Stimulated activated CD8-positive, alpha-beta memory T cell treated with anti-CD3 and anti-CD28 coated beads, Interleukin-12 subunit alpha, Interleukin-12 subunit beta, amount 100 ng/mL, for 24 hours (primary cell): ENCODE results near the gene TEX10.
"Not testable (repeated sequence)": the region's sequence is repeated elsewhere in the genome, so short reads cannot be mapped to it uniquely, and the experiment has no call there.

Experiments
- DNase-seq: peaks from one replicate; pipeline ENCODE4 v3.0.0-alpha.2; 2020; ENCODE audit errors: extremely low read depth

The TEX10 gene

DNA sequence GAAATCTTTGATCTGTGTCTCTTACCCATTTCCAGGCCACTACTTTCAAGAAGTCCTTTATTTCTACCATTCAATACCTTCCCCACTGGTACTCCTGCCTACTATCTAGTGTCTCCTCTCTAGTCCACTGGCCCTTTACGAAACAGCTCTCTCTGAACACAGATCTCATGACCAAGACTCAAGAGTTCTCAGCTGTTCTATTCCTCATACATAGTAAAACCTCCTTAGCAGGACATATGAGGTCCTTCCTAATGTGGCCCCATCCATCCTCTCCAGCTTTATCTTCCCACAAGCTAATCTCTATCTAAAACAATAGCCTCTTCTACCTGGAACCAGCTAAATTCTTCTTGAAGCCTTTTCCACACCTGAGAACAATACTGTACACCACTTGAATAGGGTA lies 2.6 kb downstream of the TEX10 start:
- DNase-seq: no peak

GRCh38 chr9:100346836-100347235 lies 5.9 kb downstream of the TEX10 start:
- no peak for DNase-seq

DNA sequence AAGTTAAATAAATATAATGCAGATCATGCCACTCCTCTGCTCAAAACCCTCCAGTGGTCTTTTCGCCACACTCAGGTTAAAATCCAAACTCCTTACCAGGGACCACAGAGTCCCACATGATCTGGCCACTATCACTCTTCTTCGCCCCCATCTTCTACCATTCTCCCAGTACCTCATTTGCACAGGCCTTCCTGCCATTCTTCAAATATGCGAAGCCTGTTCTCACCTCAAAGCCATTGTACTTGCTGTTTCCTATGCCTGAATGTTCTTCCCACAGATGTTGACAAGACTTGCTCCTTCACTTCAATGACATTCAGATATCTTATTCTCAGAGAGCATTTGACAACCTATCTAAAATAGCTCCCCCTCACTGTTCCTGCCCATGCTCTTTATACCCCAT lies 10.9 kb downstream of the TEX10 start:
- no peak for DNase-seq

DNA sequence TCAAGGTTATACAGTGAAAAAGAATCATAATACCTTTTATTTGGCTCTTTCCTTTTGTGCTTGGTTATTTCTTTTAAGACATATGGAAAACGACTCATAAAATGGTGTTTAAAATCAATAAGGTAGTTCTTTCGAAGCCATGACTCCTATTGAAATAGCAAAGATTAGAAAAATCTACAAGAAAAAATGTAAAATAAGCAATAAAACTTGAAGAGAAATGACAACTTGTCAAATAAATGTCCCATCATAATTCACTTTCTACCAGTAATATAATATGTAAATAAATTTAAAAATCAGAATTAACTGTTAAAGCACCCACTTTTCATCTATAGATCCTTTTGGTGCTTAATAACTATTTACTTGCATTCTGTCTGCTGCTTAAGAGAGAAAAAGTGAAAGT lies 12.5 kb downstream of the TEX10 start:
- no peak for DNase-seq

DNA sequence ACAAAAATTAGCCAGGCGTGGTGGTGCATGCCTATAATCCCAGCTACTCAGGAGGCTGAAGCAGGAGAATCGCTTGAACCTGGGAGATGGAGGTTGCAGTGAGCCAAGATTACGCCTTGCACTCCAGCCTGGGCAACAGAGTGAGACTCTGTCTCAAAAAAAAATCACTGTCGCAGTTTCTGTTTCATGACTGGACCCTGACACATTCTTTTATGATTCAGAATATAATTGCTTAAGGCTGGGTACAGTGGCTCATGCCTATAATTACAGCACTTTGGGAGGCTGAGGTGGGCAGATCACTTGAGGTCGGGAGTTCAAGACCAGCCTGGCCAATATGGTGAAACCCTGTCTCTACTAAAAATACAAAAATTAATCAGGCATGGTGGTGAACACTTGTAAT lies 14.0 kb downstream of the TEX10 start:
- not testable (repeated sequence) for DNase-seq

GRCh38 chr9:100324594-100325200 lies 28.0 kb downstream of the TEX10 start:
- DNase-seq: no peak

GRCh38 chr9:100322954-100323536 lies 29.7 kb downstream of the TEX10 start:
- DNase-seq: no peak

- no peak for DNase-seq
Observed at GRCh38 chr9:100317706-100318105, 35.0 kb downstream of the TEX10 start.

- DNase-seq: no peak
Observed at GRCh38 chr9:100315561-100315960, 37.2 kb downstream of the TEX10 start.

DNA sequence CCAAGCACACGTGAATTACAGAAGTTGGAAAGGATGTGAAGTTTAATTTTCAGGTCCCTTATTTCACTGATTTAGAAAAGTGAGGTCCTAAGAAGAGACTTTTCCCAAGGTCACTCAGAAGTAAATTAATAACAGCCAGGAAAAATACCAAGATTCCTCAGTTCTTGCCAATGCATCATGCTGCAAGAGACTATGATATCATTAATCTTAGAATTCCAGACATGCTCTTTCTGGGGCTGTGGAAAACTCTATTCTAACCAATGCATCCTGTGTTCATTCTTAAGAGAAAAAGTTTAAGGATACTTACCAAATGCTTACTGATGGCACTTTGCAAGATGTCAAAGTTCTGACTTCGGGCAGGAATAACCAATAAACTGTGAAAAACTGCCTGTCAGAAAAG lies 42.8 kb downstream of the TEX10 start:
- no peak for DNase-seq

DNA sequence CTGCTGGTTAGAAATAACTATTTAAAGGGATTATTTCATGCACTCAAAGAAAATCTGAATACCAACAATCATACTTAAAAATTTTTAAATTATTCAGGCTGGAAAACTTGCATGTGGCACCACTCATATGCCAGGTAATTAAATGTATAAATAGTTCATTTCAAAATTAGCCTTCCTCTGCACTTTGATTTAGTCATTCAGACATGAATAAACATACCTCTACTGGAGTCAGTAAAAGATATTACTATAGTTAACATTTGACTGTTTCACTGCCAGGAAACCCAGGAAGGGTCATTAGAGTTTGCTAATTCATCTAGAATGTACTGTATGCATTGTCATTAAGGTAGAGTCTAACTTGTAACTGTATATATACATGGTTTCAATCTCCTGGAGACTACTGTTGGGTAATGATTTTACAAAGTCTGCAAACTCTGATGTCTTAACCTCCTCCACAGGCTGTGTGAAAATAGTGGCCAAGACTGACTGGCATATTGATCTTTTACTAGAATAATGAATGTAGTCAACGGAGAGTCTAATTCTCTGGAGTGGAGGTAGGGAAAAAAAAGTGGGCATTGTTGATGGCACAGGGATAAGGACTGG lies 43.7 kb downstream of the TEX10 start:
- DNase-seq: no peak

GRCh38 chr9:100307080-100307479 lies 45.7 kb downstream of the TEX10 start:
- no peak for DNase-seq

- no peak for DNase-seq
Observed at GRCh38 chr9:100306283-100306682, 46.5 kb downstream of the TEX10 start.

- DNase-seq: no peak
Observed at GRCh38 chr9:100303747-100304146, 49.0 kb downstream of the TEX10 start.

GRCh38 chr9:100298378-100298777 lies 54.4 kb downstream of the TEX10 start:
- no peak for DNase-seq

DNA sequence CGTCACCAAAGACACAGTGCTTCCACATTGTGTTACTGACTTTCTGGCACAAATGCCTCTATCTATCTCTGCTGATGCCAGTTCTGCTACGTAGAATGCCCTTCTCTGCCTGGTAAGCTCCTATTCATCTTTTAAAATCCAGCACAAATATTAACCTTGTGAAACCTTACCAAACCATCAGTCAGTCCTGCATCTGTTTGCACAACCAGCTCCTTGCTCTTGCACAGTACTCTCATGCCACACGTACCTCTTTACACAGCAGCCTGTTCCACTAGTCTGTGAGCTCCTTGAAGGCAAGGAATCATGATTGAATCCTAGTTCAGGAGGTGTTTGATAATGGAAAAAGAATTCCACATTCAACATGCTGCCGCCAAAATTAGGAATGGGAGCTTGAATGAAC lies 56.3 kb downstream of the TEX10 start:
- no peak for DNase-seq

DNA sequence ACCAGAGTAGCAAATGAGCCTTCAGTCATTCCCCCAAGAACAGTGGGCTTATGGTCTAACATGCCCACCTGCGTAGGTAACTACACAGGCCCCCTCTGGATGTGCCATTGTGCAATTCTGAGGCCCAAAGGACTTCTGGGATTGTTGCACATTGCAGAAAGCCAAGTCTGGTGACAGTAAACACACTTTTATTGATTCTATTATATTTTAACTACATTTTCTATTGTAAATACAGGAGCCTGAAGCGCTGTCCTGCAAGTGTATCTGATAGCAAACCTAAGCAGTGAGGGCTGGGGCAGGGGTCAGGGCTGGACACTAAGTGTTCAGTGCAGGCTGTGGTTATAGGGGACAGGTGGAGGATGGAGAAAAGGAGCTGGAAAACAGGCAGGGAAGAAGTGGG lies 57.5 kb downstream of the TEX10 start:
- DNase-seq: no peak

GRCh38 chr9:100294806-100295205 lies 57.9 kb downstream of the TEX10 start:
- no peak for DNase-seq

DNA sequence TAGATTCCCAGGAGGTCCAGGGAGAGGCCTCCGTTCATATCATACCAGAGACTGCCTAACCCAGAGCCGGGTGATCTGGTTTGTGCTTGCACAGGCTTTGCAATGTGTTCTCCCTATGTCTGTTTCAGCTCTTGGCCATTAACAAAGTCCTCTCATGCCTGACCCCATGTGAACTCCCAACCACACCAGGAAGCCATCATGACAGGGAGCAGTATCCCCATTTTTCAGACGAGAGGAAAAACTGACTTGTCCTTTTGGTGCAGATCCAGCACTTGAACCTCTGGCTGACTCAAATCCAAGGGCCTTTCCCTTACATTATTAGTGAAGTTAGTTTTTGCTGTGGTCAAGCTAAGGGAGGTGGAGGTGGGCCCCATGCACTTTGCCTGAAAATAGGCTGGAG lies 58.4 kb downstream of the TEX10 start:
- DNase-seq: no peak

- no peak for DNase-seq
Observed at GRCh38 chr9:100292414-100292813, 60.3 kb downstream of the TEX10 start.

GRCh38 chr9:100290714-100291113 lies 62.0 kb downstream of the TEX10 start:
- no peak for DNase-seq

- no peak for DNase-seq
Observed at GRCh38 chr9:100287186-100287585, 65.6 kb downstream of the TEX10 start.

GRCh38 chr9:100286257-100286656 lies 66.5 kb downstream of the TEX10 start:
- DNase-seq: no peak

DNA sequence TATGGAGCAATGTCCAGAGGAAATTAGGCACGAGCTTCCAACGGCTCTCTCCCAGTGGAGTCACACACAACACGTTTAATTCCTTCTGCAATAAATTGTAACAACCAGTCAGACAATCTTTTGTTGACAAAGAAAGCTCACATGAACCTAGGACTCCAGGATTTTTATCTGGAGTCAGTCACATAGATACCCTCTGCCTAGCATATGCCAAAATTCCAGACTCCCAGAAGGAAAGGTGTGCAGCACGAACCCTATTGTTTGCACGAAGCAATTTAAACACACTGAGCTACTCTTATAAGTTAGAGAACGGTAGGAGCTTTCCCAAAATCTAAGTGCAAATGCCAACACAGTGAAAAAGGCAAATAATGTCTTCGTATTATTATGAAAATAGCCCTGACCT lies 67.1 kb downstream of the TEX10 start:
- no peak for DNase-seq
